ENCODE measurements around the gene CHD5. TPM values are rescaled to one million over a fixed set of nuclear protein-coding genes. Genes with fewer than 3 reads are reported as not detected.

CHD5 gene
- total and polyA plus RNA-seq, 2 of the 13 experiments (the other 11 are each of a cell fraction or from before 2014, with no cell fraction given) = 0.02 to 0.21 TPM

GRCh38 chr1:6223617-6224016 is 43.5 kb upstream of the CHD5 start:
- DNase-seq (ENCODE audit: low spot score) (no peak), FAIRE-seq (no peak), ATAC-seq (no peak)
- H2AFZ ChIP-seq (ENCODE audit: low read length) = no peak overlapping the region
- intact Hi-C loops (cut with micrococcal nuclease; ENCODE audit: unreplicated experiment) = no loop called here
- 0 out of 2 replicates have a peak, but pooled peaks have one; percentile 22 for TF ChIP-seq ZNF629 (CRISPR knock-in tag; conservative IDR thresholded peaks at IDR 0.05)
- TF ChIP-seq CREB1 (IDR thresholded peaks at IDR 0.05) = no peak
- no peak for TF ChIP-seq CREB1 (CRISPR knock-in tag; IDR thresholded peaks at IDR 0.05)
- H3K79me2 ChIP-seq (ENCODE audit: insufficient read depth, low read length) = no peaks in the 10 kb centered on the region
- WGBS (ENCODE audit: low lambda C conversion rate) = 99% methylated on average over 13 of the region's 13 CpGs
- no peaks in the 10 kb centered on the region for H4K20me1 ChIP-seq (ENCODE audit: insufficient read depth, low read length)
- H3K27ac ChIP-seq (ENCODE audit: extremely low read length, insufficient read depth, low read length) = no peak overlapping the region
- BruUV-seq (replicated peaks) = TSS peak; percentile 58
- POLR2A ChIA-PET = interaction anchor here (1.3 to 1.6 kb wide), 2 partner anchors 15 to 17 kb away, joined by 3 read pairs; no protein-coding TSS in a partner anchor
- no peak overlapping the region for H3K9ac ChIP-seq (ENCODE audit: insufficient read depth, low read depth, low read length)
- no peaks in the 10 kb centered on the region for H3K9me3 ChIP-seq (ENCODE audit: low read length)
- H3K27me3 ChIP-seq (ENCODE audit: control insufficient read depth in 1 of 2, insufficient read depth in 2 of 2, low read length in 2 of 2) = no peaks in the 10 kb centered on the region
- peaks cover 7 to 45% of the 10 kb centered on the region in 2 experiments; a peak in 4 of 5 replicates for H3K36me3 ChIP-seq (replicated peaks in 1 of 2; ENCODE audit: control insufficient read depth in 1 of 2, insufficient read depth in 2 of 2, low read length in 2 of 2)
- no peak overlapping the region for H3K4me2 ChIP-seq (ENCODE audit: low read depth, low read length)
- no peak overlapping the region for H3K4me3 ChIP-seq (replicated peaks in 1 of 3; ENCODE audit: insufficient read depth in 1 of 3, low read depth in 2 of 3, low read length in 3 of 3)
- in situ Hi-C loops (cut with HindIII; ENCODE audit: extremely low pct_ligation_motif_present, low pct_unique_long_range_greater_than_20kb) = no loop called here
- no peaks in the 10 kb centered on the region for H3K4me1 ChIP-seq (ENCODE audit: insufficient read depth, low read length)
- CTCF ChIA-PET (ENCODE audit: low intra/inter-chr PET ratio, low total read pairs) = no interaction called here

- H3K79me2 ChIP-seq (ENCODE audit: insufficient read depth, low read length) = no peaks in the 10 kb centered on the region
- no peak overlapping the region for H3K4me2 ChIP-seq (ENCODE audit: low read depth, low read length)
- H3K36me3 ChIP-seq (replicated peaks in 1 of 2; ENCODE audit: control insufficient read depth in 1 of 2, insufficient read depth in 2 of 2, low read length in 2 of 2) = peaks cover 7 to 45% of the 10 kb centered on the region in 2 experiments; a peak in 4 of 5 replicates
- in situ Hi-C loops (cut with HindIII; ENCODE audit: extremely low pct_ligation_motif_present, low pct_unique_long_range_greater_than_20kb) (no loop called here), intact Hi-C loops (cut with micrococcal nuclease; ENCODE audit: unreplicated experiment) (no loop called here)
- no peak for FAIRE-seq
- CTCF ChIA-PET (ENCODE audit: low intra/inter-chr PET ratio, low total read pairs) = no interaction called here
- TF ChIP-seq ZNF280B (CRISPR knock-in tag; IDR thresholded peaks at IDR 0.05; ENCODE audit: borderline replicate concordance) (no peak), PAX8 (CRISPR knock-in tag; IDR thresholded peaks at IDR 0.05; ENCODE audit: borderline replicate concordance) (no peak), ZNF281 (CRISPR knock-in tag; IDR thresholded peaks at IDR 0.05; ENCODE audit: borderline replicate concordance) (no peak), RBM22 (optimal IDR thresholded peaks at IDR 0.05; ENCODE audit: low read length) (no peak), ZNF20 (CRISPR knock-in tag; IDR thresholded peaks at IDR 0.05) (no peak), SOX13 (IDR thresholded peaks at IDR 0.05) (no peak), SOX13 (CRISPR knock-in tag; conservative IDR thresholded peaks at IDR 0.05 in 1 of 2, IDR thresholded peaks at IDR 0.05 in 1 of 2) (no peak), RBM39 (IDR thresholded peaks at IDR 0.05; ENCODE audit: low read depth, low read length, poor library complexity, severe bottlenecking) (no peak), ZNF552 (CRISPR knock-in tag; IDR thresholded peaks at IDR 0.05; ENCODE audit: borderline replicate concordance) (no peak), NFATC3 (CRISPR knock-in tag; IDR thresholded peaks at IDR 0.05) (no peak), CCAR2 (optimal IDR thresholded peaks at IDR 0.05; ENCODE audit: low read depth, low read length) (no peak), ZNF343 (CRISPR knock-in tag; IDR thresholded peaks at IDR 0.05) (no peak)
- BruUV-seq (replicated peaks) = no TSS peak
- H4K20me1 ChIP-seq (ENCODE audit: insufficient read depth, low read length) = no peaks in the 10 kb centered on the region
- POLR2A ChIA-PET = interaction anchor here (1.3 kb wide), 1 partner anchor 16 kb away, joined by 3 read pairs; no protein-coding TSS in a partner anchor
- DNase-seq (ENCODE audit: low spot score) = no peak
- ATAC-seq = no peak
- no peak overlapping the region for H3K9ac ChIP-seq (ENCODE audit: insufficient read depth, low read depth, low read length)
- H3K4me1 ChIP-seq (ENCODE audit: insufficient read depth, low read length) = no peaks in the 10 kb centered on the region
- H3K9me3 ChIP-seq (ENCODE audit: low read length) = no peaks in the 10 kb centered on the region
- no peak overlapping the region for H2AFZ ChIP-seq (ENCODE audit: low read length)
- H3K4me3 ChIP-seq (replicated peaks in 1 of 3; ENCODE audit: insufficient read depth in 1 of 3, low read depth in 2 of 3, low read length in 3 of 3) = no peak overlapping the region
- no peaks in the 10 kb centered on the region for H3K27me3 ChIP-seq (ENCODE audit: control insufficient read depth in 1 of 2, insufficient read depth in 2 of 2, low read length in 2 of 2)
- H3K27ac ChIP-seq (ENCODE audit: extremely low read length, insufficient read depth, low read length) = no peak overlapping the region
- 98% methylated on average over 6 of the region's 6 CpGs for WGBS (ENCODE audit: low lambda C conversion rate)
Observed at GRCh38 chr1:6222636-6223035, 42.5 kb upstream of the CHD5 start.

Measured in HepG2 (cell line).